Right lobe of liver (tissue), 4 donors: Measurements from ENCODE around the gene ARVCF.

Experiments
- POLR2A ChIP-seq: fragments of 450-650 bp; IDR thresholded peaks from one replicate; pipeline ENCODE4 v1.6.1; 2017; ENCODE audit warnings: antibody characterized with exemption, mild to moderate bottlenecking
- TF ChIP-seq, protein P1 (sequence below), 4 donors: fragments of 200-600 bp in 3 of 4; fragments of 450-650 bp in 1 of 4; IDR thresholded peaks; one replicate each; pipeline versions ENCODE4 v1.5.1 to v1.8.0; 2016 to 2022; ENCODE audit warnings: antibody characterized with exemption in 4 of 4, mild to moderate bottlenecking in 2 of 4
- donor health status: DM: no; HTN: no; CAD: no.
- donor health status: DM: no; HTN: no; CAD: no.
- donor health status: DM: no; HTN: yes; CAD: no.

DNA sequence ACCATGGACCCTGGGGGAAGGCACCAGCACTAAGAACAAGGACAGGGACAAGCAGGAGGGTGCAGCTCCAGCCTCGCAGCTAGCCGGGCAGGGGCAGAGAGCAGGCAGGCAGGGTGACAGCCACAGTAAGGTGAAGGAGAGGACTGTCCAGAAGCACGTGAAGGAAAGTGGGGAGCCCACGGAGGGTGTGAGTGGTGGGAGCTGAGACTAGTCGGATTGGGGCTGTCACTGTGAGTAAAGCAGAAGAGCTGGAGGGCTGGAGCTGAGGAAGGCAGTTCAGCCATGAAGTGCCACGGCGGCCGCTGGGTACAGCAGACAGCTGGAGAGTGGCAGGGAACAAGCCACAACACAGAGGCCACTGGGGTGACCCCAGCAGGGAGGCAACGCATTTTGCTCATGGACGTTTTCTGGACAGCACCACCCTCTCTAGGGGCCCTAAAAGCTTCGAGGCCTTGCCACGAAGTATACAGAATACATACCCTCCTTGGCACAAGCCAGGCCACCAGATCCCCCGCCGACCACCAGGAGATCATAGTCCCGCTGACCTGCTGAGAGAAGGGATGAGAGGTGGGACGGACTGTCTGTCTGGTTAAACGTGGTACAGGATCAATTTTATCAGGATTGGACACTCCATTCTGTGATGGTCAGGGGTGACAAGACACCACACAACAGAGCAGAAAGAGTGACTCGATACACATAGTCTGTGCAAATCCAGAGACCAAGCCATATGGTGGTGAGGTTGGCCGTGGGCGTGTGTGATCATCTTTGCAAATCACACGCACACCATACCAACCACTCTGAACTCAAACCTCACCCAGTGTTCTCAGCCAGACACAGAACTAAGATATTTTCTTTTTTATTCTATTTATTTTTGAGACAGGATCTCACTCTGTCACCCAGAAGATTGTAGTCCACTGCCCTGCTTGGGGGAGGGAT, 85.8 kb downstream of the ARVCF start:
- TF ChIP-seq, protein P1, sequence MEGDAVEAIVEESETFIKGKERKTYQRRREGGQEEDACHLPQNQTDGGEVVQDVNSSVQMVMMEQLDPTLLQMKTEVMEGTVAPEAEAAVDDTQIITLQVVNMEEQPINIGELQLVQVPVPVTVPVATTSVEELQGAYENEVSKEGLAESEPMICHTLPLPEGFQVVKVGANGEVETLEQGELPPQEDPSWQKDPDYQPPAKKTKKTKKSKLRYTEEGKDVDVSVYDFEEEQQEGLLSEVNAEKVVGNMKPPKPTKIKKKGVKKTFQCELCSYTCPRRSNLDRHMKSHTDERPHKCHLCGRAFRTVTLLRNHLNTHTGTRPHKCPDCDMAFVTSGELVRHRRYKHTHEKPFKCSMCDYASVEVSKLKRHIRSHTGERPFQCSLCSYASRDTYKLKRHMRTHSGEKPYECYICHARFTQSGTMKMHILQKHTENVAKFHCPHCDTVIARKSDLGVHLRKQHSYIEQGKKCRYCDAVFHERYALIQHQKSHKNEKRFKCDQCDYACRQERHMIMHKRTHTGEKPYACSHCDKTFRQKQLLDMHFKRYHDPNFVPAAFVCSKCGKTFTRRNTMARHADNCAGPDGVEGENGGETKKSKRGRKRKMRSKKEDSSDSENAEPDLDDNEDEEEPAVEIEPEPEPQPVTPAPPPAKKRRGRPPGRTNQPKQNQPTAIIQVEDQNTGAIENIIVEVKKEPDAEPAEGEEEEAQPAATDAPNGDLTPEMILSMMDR (IDR thresholded peaks at IDR 0.05), result no peak
- TF ChIP-seq POLR2A, result no peak
